Measurements from ENCODE around the gene SIPA1L3. TPM values are rescaled to one million over a fixed set of nuclear protein-coding genes. Genes with fewer than 3 reads are reported as not detected.

The SIPA1L3 gene
- total and polyA plus RNA-seq, 10 of the 15 experiments (the other 5 are each of a cell fraction or from before 2014, with no cell fraction given), result 0.24 to 66.2 (median 19.1) TPM

- no peak for TF ChIP-seq POLR2AphosphoS2 (IDR thresholded peaks at IDR 0.05; ENCODE audit: low read depth, low read length)
- peak; percentile 84 for TF ChIP-seq IKZF2 (IDR thresholded peaks at IDR 0.05)
- no peak for TF ChIP-seq SMAD1 (IDR thresholded peaks at IDR 0.05; ENCODE audit: low read depth, partially characterized antibody)
- TF ChIP-seq BCLAF1 (IDR thresholded peaks at IDR 0.05), result no peak
- no peak for TF ChIP-seq ZBED1 (IDR thresholded peaks at IDR 0.05; ENCODE audit: borderline replicate concordance)
- no peak for TF ChIP-seq ZBTB11 (CRISPR knock-in tag; IDR thresholded peaks at IDR 0.05)
- TF ChIP-seq FOXM1 (IDR thresholded peaks at IDR 0.05; ENCODE audit: low read depth, low read length), result no peak
- no peak for TF ChIP-seq MTA3 (IDR thresholded peaks at IDR 0.05; ENCODE audit: borderline replicate concordance, low read length)
- TF ChIP-seq HSF1 (IDR thresholded peaks at IDR 0.05; ENCODE audit: low read depth, low read length), result no peak
- no peak for TF ChIP-seq E2F8 (IDR thresholded peaks at IDR 0.05; ENCODE audit: low read depth, partially characterized antibody)
- TF ChIP-seq MEF2B (IDR thresholded peaks at IDR 0.05; ENCODE audit: partially characterized antibody, poor library complexity, severe bottlenecking), result no peak
- peak; percentile 3; the same call in 1 of the 2 replicates for TF ChIP-seq NFIC (IDR thresholded peaks at IDR 0.05; ENCODE audit: low read depth, low read length)
- no peak for TF ChIP-seq JUND (IDR thresholded peaks at IDR 0.05; ENCODE audit: low read depth, low read length)
- TF ChIP-seq EP300 (IDR thresholded peaks at IDR 0.05; ENCODE audit: borderline replicate concordance in 1 of 2, control insufficient read depth in 1 of 2, low read depth in 2 of 2, low read length in 2 of 2), result peak; percentile 40 to 59; a peak in 2 of 4 replicates
- TF ChIP-seq BMI1 (IDR thresholded peaks at IDR 0.05; ENCODE audit: borderline replicate concordance), result no peak
- TF ChIP-seq CHD2 (IDR thresholded peaks at IDR 0.05; ENCODE audit: borderline replicate concordance, low read depth, low read length), result no peak
Measured at GRCh38 chr19:38033658-38034491, 126.9 kb downstream of the SIPA1L3 start (continued).

All from GM12878 (cell line).